Smooth muscle cell of the brain vasculature (primary cell): ENCODE results near the gene KCNQ1OT1.

ENCODE experiments used
- DNase-seq: peaks from one replicate; pipeline ENCODE4 v3.0.0-alpha.2; 2012; ENCODE audit warnings: low read depth, low spot score

The KCNQ1OT1 gene

DNA sequence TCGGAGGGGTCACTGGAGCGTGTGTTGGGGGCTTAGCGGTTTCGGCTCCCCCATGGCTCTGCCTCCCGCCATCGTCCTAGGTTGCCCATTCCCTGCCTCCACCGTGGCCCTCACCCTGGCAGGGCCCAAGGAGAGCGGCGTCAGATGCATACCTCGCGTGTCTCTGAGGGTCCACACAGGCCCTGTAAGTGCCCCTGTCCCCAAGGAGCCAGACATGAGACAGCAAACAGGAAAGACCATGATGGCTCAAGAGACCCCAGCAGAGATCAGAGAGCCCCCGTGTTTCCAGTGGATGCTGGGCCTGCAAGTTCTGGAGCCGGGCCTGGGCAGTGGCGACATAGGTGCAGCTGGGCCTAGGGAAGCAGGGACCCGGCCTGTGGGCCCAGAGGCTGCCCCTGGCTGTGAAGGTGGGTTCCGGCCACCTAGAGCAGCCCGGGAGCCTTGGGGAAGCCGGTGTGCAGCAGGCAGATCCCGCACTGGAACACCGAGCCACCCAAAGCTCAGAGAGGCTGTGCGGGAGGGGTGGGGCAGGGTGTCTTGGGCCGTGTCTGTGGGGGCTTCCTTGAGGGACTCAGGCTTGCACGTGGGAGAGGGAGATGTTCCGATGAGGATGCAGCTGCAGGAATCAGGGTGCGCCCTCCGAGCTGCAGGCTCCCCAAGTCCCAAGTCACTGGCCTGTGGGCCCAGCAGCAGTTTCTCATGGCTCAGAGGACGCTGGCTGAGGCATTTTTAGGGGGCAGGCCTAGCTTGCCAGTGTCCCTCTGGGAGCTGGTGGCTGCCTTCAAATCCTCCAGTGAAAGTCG is 126.4 kb downstream of the KCNQ1OT1 start:
- DNase-seq: no peak

DNA sequence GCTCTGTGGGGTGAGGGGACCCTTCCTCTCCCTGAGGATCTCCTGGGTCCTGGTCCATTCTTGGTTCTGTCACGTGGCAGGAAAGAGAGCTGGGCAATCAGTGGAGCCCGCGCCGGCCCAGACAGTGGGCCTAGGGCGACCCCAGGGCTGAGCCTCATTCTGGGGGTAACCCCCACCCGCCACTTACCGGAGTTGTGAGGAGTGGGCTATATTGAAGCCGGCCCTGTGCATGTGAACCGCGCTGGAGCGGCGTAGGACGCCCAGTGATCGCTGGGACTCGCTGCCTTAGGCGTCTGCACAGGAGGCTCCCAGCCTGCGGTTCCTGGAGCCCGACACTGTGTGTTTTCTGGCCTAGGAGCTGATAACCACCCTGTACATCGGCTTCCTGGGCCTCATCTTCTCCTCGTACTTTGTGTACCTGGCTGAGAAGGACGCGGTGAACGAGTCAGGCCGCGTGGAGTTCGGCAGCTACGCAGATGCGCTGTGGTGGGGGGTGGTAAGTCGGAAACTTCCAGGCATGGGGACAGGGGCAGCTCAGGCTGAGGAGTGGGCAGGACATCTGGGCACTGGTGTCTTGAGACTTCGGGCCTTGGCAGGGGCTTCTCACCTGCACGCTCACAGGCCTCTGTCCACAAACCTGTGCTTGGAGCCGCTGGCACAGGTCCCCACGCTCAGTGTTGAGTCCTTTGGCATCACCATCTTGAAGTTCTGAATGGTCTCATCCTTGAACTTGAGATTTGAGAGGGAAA is 127.1 kb downstream of the KCNQ1OT1 start:
- no peak for DNase-seq

- no peak for DNase-seq
Measured at GRCh38 chr11:2571598-2572281, 128.1 kb downstream of the KCNQ1OT1 start.

GRCh38 chr11:2570841-2571597 is 128.8 kb downstream of the KCNQ1OT1 start:
- no peak for DNase-seq

DNA sequence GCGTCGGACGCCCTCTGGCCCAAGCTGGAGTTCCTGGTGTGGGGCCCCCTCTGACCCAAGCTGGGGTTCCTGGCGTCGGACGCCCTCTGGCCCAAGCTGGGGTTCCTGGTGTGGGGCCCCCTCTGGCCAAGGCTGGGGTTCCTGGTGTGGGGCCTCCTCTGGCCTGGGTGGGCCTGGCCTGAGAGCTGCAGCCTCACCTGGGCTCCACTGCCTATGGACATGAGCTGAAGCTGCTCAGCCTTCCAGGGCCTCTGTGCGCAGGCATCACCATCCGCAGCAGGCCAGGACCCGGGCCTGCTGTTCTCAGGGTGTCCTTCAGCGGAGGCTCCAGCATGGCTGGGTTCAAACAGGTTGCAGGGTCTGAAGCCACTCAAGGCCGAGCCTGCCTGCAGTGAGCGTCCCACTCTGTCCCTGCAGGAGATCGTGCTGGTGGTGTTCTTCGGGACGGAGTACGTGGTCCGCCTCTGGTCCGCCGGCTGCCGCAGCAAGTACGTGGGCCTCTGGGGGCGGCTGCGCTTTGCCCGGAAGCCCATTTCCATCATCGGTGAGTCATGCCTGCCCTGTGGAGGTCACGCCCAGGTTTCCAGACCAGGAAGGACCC is 129.5 kb downstream of the KCNQ1OT1 start:
- no peak for DNase-seq

GRCh38 chr11:2569731-2570210 is 130.0 kb downstream of the KCNQ1OT1 start:
- no peak for DNase-seq

DNA sequence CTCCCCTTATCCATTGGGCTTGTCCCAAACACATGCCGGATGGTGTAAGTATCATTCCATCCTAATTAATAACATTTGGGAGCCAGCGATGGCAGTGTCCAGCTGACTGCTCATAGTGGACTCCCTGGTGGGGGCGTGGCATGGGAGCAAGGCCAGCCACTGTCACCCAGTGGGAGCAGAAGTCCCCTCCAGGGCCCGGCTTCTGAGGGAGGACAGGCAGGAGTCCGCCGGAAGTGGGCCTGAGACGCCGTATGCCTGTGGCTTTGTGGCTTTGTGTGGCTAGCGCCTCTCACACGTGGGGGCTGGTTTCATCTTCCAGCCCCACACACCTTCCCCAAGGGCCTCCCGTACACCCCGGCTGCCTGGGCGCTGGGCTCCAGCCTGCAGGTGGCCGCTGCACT is 130.5 kb downstream of the KCNQ1OT1 start:
- DNase-seq: no peak

GRCh38 chr11:2567026-2567671 is 132.6 kb downstream of the KCNQ1OT1 start:
- DNase-seq: no peak

GRCh38 chr11:2566223-2567025 is 133.4 kb downstream of the KCNQ1OT1 start:
- no peak for DNase-seq

DNA sequence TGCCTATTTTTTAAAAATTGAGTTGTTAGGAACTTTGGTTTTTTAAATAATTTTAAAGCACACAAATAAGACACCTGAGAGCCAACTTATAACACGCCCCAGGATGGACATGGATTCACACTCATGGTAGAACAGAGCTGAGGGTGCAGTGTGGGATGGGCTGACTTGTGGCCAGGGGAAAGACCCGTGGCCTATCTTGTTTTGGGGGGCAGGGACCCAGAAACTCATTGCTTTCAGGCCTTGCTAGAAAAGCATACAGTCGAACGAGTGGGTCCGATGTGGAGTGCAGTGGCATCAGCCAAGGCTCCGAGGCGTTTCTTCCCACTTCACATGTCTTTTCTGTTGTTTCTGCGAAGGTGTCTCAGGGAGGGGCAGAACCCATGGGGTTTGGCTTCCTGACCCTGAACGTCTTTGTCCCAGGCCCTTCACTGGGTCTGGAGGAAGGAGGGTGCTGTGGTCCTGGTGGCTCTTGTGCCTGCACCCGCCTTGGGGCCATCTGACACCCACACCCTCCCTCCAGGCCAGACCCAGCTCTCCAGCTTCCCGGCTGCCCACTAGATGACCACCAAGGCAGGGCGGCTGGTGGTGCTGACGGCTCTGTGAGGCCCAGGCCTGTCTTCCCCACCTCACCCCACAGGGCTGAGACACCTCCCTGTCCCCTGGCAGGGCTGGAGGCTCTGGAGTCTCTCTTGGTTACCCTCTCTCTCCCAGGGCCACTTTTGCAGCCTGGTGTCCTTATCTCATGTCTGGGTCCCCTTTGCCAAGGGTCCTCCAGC is 134.2 kb downstream of the KCNQ1OT1 start:
- no peak for DNase-seq

- no peak for DNase-seq
Measured at GRCh38 chr11:2564588-2565425, 135.0 kb downstream of the KCNQ1OT1 start.

GRCh38 chr11:2564008-2564530 is 135.7 kb downstream of the KCNQ1OT1 start:
- DNase-seq: no peak

DNA sequence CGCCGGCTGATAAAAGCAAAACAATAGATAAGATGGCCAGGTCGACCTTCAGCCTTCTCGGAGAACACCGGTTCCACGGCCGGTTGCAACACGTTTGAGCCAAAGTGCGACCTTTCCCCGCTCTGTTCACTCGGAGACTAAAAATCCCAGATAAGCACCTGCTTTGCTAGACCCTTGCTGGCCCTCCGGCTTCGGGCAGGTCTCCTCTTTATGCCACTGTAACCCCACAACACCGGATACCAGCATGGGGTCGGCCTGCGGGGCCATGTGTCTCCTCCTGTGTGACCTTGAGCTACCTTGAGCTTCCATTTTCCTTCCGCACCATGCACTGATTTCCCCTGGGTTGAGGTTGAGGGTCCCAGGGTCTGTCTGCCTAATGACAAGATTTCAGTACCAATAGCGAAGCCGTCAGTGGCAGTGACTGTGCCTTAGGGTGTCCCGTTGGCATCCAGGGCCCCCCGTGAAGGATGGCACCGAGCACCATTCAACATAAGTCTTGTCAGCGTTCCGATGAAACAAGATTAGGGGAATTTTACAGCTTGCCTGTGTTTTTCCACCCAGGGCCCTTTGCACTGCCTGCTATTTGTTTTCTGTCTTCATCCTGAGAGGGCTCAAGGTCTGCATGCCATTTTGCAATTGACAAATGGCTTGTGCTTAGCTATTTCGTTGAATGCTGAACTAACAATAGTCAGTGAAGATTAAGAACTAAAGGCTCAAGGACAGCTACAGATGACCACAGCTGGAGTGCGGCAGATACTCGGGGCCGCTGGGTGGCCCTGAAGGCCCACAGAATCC is 136.4 kb downstream of the KCNQ1OT1 start:
- no peak for DNase-seq

- no peak for DNase-seq
Measured at GRCh38 chr11:2562890-2563212, 136.9 kb downstream of the KCNQ1OT1 start.

- no peak for DNase-seq
Measured at GRCh38 chr11:2561696-2562581, 137.9 kb downstream of the KCNQ1OT1 start.
